Measurements from ENCODE around the gene EFHC1. TPM values are rescaled to one million over a fixed set of nuclear protein-coding genes. Genes with fewer than 3 reads are reported as not detected.

Gene EFHC1
- total and polyA plus RNA-seq, 2 experiments from 2014 or later: 24.3 to 28.0 TPM

DNA sequence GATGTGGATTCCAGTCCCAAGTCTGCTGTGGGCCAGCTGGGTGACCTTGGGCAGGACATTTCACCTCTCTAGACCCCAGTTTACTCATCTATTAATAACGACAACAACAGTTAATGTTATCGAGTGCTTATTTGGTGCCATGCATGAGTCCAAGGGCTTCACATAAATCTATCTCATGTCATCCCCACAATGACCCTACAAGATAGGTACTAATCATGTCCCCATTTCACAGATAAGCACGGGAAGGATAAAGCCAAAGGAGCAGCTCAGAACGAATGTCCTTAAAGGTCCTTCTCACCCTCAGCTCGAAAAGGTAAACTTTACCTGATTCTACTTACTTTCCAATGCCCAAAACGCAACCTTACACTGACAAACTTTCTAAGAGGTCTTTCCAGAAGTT, 121.0 kb downstream of the EFHC1 start:
- ATAC-seq (no peak), DNase-seq (ENCODE audit: low spot score) (no peak)
- Histone ChIP-seq H3K27ac (ENCODE audit: low read depth) (no peak overlapping the region), H3K27me3 (ENCODE audit: insufficient read depth) (no peaks in the 10 kb centered on the region), H2AFZ (no peak overlapping the region), H3K4me1 (ENCODE audit: insufficient read depth) (peaks cover 40% of the 10 kb centered on the region), H3K4me3 (no peak overlapping the region), H3F3A (replicated peaks; ENCODE audit: low read depth) (no peaks in the 10 kb centered on the region), H3K79me2 (replicated peaks; ENCODE audit: insufficient read depth) (peaks cover 28% of the 10 kb centered on the region), H3K4me2 (no peak overlapping the region), H4K20me1 (replicated peaks; ENCODE audit: insufficient read depth) (0 out of 2 replicates have a peak, but pooled peaks cover 3% of the 10 kb centered on the region), H3K36me3 (ENCODE audit: insufficient read depth) (no peaks in the 10 kb centered on the region), H3K9me2 (ENCODE audit: insufficient read depth) (peaks cover 7% of the 10 kb centered on the region)
- peaks cover 2% of the 10 kb centered on the region for H3K27me3 Mint-ChIP-seq (ENCODE audit: insufficient read depth, low read depth, poor library complexity)
- no peak for TF ChIP-seq EZH2 (IDR thresholded peaks at IDR 0.05; ENCODE audit: low read depth, unreplicated experiment)
- no peak for TF ChIP-seq NANOG (IDR thresholded peaks at IDR 0.05; ENCODE audit: borderline replicate concordance)
- no peak for TF ChIP-seq JUNB (IDR thresholded peaks at IDR 0.05; ENCODE audit: unreplicated experiment)
- TF ChIP-seq, protein P1, sequence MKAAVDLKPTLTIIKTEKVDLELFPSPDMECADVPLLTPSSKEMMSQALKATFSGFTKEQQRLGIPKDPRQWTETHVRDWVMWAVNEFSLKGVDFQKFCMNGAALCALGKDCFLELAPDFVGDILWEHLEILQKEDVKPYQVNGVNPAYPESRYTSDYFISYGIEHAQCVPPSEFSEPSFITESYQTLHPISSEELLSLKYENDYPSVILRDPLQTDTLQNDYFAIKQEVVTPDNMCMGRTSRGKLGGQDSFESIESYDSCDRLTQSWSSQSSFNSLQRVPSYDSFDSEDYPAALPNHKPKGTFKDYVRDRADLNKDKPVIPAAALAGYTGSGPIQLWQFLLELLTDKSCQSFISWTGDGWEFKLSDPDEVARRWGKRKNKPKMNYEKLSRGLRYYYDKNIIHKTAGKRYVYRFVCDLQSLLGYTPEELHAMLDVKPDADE (IDR thresholded peaks at IDR 0.05): no peak
- no peak for TF ChIP-seq ZNF331 (CRISPR knock-in tag; IDR thresholded peaks at IDR 0.05; ENCODE audit: low read depth)
- TF ChIP-seq ZNF114 (CRISPR knock-in tag; IDR thresholded peaks at IDR 0.05): no peak
- TF ChIP-seq, protein P2, sequence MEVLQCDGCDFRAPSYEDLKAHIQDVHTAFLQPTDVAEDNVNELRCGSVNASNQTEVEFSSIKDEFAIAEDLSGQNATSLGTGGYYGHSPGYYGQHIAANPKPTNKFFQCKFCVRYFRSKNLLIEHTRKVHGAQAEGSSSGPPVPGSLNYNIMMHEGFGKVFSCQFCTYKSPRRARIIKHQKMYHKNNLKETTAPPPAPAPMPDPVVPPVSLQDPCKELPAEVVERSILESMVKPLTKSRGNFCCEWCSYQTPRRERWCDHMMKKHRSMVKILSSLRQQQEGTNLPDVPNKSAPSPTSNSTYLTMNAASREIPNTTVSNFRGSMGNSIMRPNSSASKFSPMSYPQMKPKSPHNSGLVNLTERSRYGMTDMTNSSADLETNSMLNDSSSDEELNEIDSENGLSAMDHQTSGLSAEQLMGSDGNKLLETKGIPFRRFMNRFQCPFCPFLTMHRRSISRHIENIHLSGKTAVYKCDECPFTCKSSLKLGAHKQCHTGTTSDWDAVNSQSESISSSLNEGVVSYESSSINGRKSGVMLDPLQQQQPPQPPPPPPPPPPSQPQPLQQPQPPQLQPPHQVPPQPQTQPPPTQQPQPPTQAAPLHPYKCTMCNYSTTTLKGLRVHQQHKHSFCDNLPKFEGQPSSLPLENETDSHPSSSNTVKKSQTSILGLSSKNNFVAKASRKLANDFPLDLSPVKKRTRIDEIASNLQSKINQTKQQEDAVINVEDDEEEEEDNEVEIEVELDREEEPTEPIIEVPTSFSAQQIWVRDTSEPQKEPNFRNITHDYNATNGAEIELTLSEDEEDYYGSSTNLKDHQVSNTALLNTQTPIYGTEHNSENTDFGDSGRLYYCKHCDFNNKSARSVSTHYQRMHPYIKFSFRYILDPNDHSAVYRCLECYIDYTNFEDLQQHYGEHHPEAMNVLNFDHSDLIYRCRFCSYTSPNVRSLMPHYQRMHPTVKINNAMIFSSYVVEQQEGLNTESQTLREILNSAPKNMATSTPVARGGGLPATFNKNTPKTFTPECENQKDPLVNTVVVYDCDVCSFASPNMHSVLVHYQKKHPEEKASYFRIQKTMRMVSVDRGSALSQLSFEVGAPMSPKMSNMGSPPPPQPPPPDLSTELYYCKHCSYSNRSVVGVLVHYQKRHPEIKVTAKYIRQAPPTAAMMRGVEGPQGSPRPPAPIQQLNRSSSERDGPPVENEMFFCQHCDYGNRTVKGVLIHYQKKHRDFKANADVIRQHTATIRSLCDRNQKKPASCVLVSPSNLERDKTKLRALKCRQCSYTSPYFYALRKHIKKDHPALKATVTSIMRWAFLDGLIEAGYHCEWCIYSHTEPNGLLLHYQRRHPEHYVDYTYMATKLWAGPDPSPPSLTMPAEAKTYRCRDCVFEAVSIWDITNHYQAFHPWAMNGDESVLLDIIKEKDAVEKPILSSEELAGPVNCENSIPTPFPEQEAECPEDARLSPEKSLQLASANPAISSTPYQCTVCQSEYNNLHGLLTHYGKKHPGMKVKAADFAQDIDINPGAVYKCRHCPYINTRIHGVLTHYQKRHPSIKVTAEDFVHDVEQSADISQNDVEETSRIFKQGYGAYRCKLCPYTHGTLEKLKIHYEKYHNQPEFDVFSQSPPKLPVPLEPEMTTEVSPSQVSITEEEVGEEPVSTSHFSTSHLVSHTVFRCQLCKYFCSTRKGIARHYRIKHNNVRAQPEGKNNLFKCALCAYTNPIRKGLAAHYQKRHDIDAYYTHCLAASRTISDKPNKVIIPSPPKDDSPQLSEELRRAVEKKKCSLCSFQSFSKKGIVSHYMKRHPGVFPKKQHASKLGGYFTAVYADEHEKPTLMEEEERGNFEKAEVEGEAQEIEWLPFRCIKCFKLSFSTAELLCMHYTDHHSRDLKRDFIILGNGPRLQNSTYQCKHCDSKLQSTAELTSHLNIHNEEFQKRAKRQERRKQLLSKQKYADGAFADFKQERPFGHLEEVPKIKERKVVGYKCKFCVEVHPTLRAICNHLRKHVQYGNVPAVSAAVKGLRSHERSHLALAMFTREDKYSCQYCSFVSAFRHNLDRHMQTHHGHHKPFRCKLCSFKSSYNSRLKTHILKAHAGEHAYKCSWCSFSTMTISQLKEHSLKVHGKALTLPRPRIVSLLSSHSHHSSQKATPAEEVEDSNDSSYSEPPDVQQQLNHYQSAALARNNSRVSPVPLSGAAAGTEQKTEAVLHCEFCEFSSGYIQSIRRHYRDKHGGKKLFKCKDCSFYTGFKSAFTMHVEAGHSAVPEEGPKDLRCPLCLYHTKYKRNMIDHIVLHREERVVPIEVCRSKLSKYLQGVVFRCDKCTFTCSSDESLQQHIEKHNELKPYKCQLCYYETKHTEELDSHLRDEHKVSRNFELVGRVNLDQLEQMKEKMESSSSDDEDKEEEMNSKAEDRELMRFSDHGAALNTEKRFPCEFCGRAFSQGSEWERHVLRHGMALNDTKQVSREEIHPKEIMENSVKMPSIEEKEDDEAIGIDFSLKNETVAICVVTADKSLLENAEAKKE (CRISPR knock-in tag; IDR thresholded peaks at IDR 0.05): no peak
- TF ChIP-seq STAT1 (IDR thresholded peaks at IDR 0.05; ENCODE audit: unreplicated experiment): no peak
- no peak for TF ChIP-seq EZH2phosphoT487 (IDR thresholded peaks at IDR 0.05; ENCODE audit: unreplicated experiment)
- TF ChIP-seq CREB1 (CRISPR knock-in tag; IDR thresholded peaks at IDR 0.05; ENCODE audit: low read depth): no peak
- TF ChIP-seq, protein P3, sequence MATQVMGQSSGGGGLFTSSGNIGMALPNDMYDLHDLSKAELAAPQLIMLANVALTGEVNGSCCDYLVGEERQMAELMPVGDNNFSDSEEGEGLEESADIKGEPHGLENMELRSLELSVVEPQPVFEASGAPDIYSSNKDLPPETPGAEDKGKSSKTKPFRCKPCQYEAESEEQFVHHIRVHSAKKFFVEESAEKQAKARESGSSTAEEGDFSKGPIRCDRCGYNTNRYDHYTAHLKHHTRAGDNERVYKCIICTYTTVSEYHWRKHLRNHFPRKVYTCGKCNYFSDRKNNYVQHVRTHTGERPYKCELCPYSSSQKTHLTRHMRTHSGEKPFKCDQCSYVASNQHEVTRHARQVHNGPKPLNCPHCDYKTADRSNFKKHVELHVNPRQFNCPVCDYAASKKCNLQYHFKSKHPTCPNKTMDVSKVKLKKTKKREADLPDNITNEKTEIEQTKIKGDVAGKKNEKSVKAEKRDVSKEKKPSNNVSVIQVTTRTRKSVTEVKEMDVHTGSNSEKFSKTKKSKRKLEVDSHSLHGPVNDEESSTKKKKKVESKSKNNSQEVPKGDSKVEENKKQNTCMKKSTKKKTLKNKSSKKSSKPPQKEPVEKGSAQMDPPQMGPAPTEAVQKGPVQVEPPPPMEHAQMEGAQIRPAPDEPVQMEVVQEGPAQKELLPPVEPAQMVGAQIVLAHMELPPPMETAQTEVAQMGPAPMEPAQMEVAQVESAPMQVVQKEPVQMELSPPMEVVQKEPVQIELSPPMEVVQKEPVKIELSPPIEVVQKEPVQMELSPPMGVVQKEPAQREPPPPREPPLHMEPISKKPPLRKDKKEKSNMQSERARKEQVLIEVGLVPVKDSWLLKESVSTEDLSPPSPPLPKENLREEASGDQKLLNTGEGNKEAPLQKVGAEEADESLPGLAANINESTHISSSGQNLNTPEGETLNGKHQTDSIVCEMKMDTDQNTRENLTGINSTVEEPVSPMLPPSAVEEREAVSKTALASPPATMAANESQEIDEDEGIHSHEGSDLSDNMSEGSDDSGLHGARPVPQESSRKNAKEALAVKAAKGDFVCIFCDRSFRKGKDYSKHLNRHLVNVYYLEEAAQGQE (IDR thresholded peaks at IDR 0.05; ENCODE audit: unreplicated experiment): no peak
- TF ChIP-seq POLR2AphosphoS5 (IDR thresholded peaks at IDR 0.05; ENCODE audit: low read depth): no peak
- H3K4me3 Mint-ChIP-seq: no peak overlapping the region
- no peaks in the 10 kb centered on the region for H3K36me3 Mint-ChIP-seq (ENCODE audit: low read depth)
- H3K4me1 Mint-ChIP-seq: peaks cover 54% of the 10 kb centered on the region
- no peaks in the 10 kb centered on the region for H3K9me3 Mint-ChIP-seq
- H3K27ac Mint-ChIP-seq: no peak overlapping the region

Measured in GM23338 (cell line).